Caco-2 (cell line): ENCODE data around the gene SV2B. TPM values are rescaled to one million over a fixed set of nuclear protein-coding genes. Genes with fewer than 3 reads are reported as not detected.

Experiments
- BruUV-seq: library from RNA; stranded (reverse); fragments of 400-500 nt; replicated peaks from 2 replicates; lab custom pipeline; 2021; lab: Mats Ljungman, UMichigan
- CTCF ChIA-PET: fragments of 300-600 bp; sonication (Branson Sonifier 250); formaldehyde crosslinking; loops from one replicate; lab custom pipeline; 2022; ENCODE audit warnings: antibody characterized with exemption; lab: Charles Lee
- POLR2A ChIA-PET: fragments of 300-600 bp; sonication (Branson Sonifier 250); formaldehyde crosslinking; loops from one replicate; lab custom pipeline; 2022; ENCODE audit warnings: antibody characterized with exemption; lab: Charles Lee
- DNase-seq, 2 experiments: peaks; one replicate each; pipeline versions ENCODE4 v3.0.0 to v3.0.0-alpha.2; 2020 to 2022
- H3K27me3 ChIP-seq: replicated peaks from 2 replicates; pipeline ENCODE4 v1.6.0; 2011; ENCODE audit warnings: low read length; ENCODE audit not compliant: control insufficient read depth, insufficient read depth
- H3K36me3 ChIP-seq: 2 replicates; pipeline ENCODE4 v1.5.1; 2011; ENCODE audit warnings: low read length; ENCODE audit not compliant: control insufficient read depth, insufficient read depth
- H3K4me1 ChIP-seq: fragments of 250-450 bp; sonication (Bioruptor Pico); 2 replicates; pipeline ENCODE4 v1.5.1; 2020; ENCODE audit warnings: mild to moderate bottlenecking
- H3K4me3 ChIP-seq: 2 replicates; pipeline ENCODE4 v1.5.1; 2011; ENCODE audit warnings: low read depth, mild to moderate bottlenecking, control low read depth, low read length
- H3K9me3 ChIP-seq: fragments of 250-450 bp; sonication (Bioruptor Pico); 2 replicates; pipeline ENCODE4 v1.5.1; 2020; ENCODE audit warnings: mild to moderate bottlenecking, moderate library complexity
- H3K27ac Mint-ChIP-seq: one replicate; pipeline ENCODE4 v1.8.0; 2022; ENCODE audit warnings: mixed read lengths; ENCODE audit not compliant: unreplicated experiment
- H3K27me3 Mint-ChIP-seq: one replicate; pipeline ENCODE4 v1.8.0; 2022; ENCODE audit warnings: mixed read lengths; ENCODE audit not compliant: insufficient read depth, unreplicated experiment
- H3K36me3 Mint-ChIP-seq: one replicate; pipeline ENCODE4 v1.8.0; 2022; ENCODE audit warnings: mild to moderate bottlenecking, mixed read lengths; ENCODE audit not compliant: insufficient read depth, unreplicated experiment
- H3K4me1 Mint-ChIP-seq: one replicate; pipeline ENCODE4 v1.8.0; 2022; ENCODE audit warnings: low read depth, mixed read lengths; ENCODE audit not compliant: unreplicated experiment
- H3K4me3 Mint-ChIP-seq: one replicate; pipeline ENCODE4 v1.8.0; 2022; ENCODE audit warnings: mild to moderate bottlenecking, moderate library complexity, mixed read lengths; ENCODE audit not compliant: unreplicated experiment
- H3K9me3 Mint-ChIP-seq: one replicate; pipeline ENCODE4 v1.8.0; 2022; ENCODE audit warnings: mixed read lengths; ENCODE audit not compliant: unreplicated experiment
- intact Hi-C: fragments of 100-400 bp; cut with micrococcal nuclease; formaldehyde crosslinking; loops from one replicate; pipeline ENCODE4 v1.10.0; 2022; ENCODE audit not compliant: unreplicated experiment
- total RNA-seq: library from RNA; stranded (reverse); gene quantifications from 2 replicates; pipeline ENCODE4 v1.2.3, GENCODE V29; 2022
- TF ChIP-seq, protein P1 (sequence below), 2 experiments: fragments of 200-600 bp in 1 of 2; IDR thresholded peaks; 1 replicate in 1 of 2; 2 replicates in 1 of 2; pipeline versions ENCODE4 v1.5.1 to v1.8.0; 2011 to 2022; ENCODE audit warnings: antibody characterized with exemption in 1 of 2, control low read depth in 1 of 2, inconsistent platforms in 1 of 2, low read depth in 1 of 2, low read length in 1 of 2, mild to moderate bottlenecking in 1 of 2, moderate library complexity in 1 of 2; ENCODE audit not compliant: insufficient read depth in 1 of 2, severe bottlenecking in 1 of 2, unreplicated experiment in 1 of 2

SV2B gene
- total RNA-seq, 1 experiment from 2014 or later, result not detected

DNA sequence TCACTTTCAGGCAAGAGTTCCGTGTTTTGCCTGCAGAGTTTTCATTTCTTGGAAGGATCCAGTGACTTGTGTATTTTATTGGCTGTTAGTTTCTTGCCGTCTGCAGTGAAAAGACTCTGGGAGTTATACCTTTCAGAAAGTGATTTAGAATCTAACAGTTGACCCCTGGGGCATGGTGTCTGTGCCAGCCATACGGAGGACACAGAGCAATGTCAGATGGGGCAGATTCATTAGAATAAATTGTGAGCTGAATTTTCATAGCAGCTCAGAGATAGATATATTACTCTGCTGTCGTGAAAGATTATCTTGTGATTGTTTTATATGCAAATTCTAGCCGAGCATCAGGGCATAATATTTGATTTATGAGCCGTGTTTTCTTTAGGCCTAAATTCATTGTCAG lies 131.6 kb downstream of the SV2B start:
- H3K4me3 Mint-ChIP-seq, result no peak overlapping the region
- Histone ChIP-seq H3K27me3 (no peaks in the 10 kb centered on the region), H3K4me1 (no peaks in the 10 kb centered on the region), H3K36me3 (no peaks in the 10 kb centered on the region), H3K9me3 (no peaks in the 10 kb centered on the region), H3K4me3 (no peak overlapping the region)
- no TSS peak for BruUV-seq
- no peaks in the 10 kb centered on the region for H3K9me3 Mint-ChIP-seq
- TF ChIP-seq, protein P1, sequence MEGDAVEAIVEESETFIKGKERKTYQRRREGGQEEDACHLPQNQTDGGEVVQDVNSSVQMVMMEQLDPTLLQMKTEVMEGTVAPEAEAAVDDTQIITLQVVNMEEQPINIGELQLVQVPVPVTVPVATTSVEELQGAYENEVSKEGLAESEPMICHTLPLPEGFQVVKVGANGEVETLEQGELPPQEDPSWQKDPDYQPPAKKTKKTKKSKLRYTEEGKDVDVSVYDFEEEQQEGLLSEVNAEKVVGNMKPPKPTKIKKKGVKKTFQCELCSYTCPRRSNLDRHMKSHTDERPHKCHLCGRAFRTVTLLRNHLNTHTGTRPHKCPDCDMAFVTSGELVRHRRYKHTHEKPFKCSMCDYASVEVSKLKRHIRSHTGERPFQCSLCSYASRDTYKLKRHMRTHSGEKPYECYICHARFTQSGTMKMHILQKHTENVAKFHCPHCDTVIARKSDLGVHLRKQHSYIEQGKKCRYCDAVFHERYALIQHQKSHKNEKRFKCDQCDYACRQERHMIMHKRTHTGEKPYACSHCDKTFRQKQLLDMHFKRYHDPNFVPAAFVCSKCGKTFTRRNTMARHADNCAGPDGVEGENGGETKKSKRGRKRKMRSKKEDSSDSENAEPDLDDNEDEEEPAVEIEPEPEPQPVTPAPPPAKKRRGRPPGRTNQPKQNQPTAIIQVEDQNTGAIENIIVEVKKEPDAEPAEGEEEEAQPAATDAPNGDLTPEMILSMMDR (IDR thresholded peaks at IDR 0.05; ENCODE audit: insufficient read depth in 1 of 2, low read depth in 1 of 2, low read length in 1 of 2, severe bottlenecking in 1 of 2, unreplicated experiment in 1 of 2), result no peak
- no peak overlapping the region for H3K27ac Mint-ChIP-seq
- CTCF ChIA-PET, result no interaction called here
- no peak for DNase-seq
- no peaks in the 10 kb centered on the region for H3K36me3 Mint-ChIP-seq
- H3K27me3 Mint-ChIP-seq, result peaks cover 13% of the 10 kb centered on the region
- POLR2A ChIA-PET, result no interaction called here
- no peaks in the 10 kb centered on the region for H3K4me1 Mint-ChIP-seq
- intact Hi-C loops, result no loop called here

DNA sequence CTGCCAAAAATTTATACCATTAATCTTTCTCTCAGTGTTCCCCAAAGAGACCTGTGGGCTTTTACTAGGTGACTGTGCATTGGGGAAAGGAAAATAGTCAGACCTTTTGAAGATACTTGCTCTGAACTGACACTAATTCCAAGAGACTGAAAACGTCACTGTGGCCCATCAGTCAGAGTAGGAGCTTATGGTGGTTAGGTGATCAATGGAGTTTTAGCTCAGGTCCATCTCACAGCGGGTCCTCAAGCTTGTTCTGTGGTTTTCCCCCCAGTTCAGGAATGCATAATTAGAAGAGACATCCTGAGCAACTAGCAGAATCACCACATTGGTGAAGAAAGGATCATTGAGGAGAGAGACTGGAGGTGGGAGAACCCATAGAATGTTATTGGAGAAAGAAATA lies 134.7 kb downstream of the SV2B start:
- Histone ChIP-seq H3K27me3 (no peaks in the 10 kb centered on the region), H3K36me3 (no peaks in the 10 kb centered on the region), H3K4me1 (no peaks in the 10 kb centered on the region), H3K4me3 (no peak overlapping the region), H3K9me3 (no peaks in the 10 kb centered on the region)
- no peaks in the 10 kb centered on the region for H3K36me3 Mint-ChIP-seq
- TF ChIP-seq, protein P1 (IDR thresholded peaks at IDR 0.05; ENCODE audit: insufficient read depth in 1 of 2, low read depth in 1 of 2, low read length in 1 of 2, severe bottlenecking in 1 of 2, unreplicated experiment in 1 of 2), result no peak
- no peaks in the 10 kb centered on the region for H3K4me1 Mint-ChIP-seq
- no peak overlapping the region for H3K27ac Mint-ChIP-seq
- DNase-seq, result no peak
- ChIA-PET POLR2A (no interaction called here), CTCF (interaction anchor here (0.8 kb wide), 1 partner anchor 37 kb away, joined by 4 read pairs; no protein-coding TSS in a partner anchor)
- no peak overlapping the region for H3K4me3 Mint-ChIP-seq
- intact Hi-C loops, result no loop called here
- BruUV-seq, result no TSS peak
- peaks cover 6% of the 10 kb centered on the region for H3K27me3 Mint-ChIP-seq
- H3K9me3 Mint-ChIP-seq, result no peaks in the 10 kb centered on the region

DNA sequence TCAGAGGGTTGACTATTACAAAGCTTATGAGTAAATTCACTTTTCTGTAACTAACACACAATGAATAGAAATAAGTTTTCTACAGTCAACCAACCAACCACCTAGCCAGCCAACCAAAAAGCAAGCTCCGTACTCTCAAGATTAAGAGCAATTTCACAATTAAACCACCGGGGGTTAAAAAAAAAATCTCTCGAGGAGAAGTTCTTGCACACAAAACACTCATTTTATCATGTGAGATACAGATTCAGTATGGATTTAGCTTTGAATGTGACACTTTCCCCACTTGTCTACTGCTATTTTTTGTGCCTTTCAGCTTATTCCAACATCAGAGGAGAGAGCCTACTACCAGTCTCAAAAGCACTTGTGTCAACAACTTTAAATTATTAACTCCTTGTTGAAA lies 135.3 kb downstream of the SV2B start:
- H3K36me3 ChIP-seq, result no peaks in the 10 kb centered on the region
- no peak overlapping the region for H3K27ac Mint-ChIP-seq
- ChIA-PET POLR2A (no interaction called here), CTCF (interaction anchor here (0.8 kb wide), 1 partner anchor 36 kb away, joined by 4 read pairs; no protein-coding TSS in a partner anchor)
- no peaks in the 10 kb centered on the region for H3K9me3 Mint-ChIP-seq
- no peaks in the 10 kb centered on the region for H3K4me1 Mint-ChIP-seq
- no TSS peak for BruUV-seq
- H3K4me3 Mint-ChIP-seq, result no peak overlapping the region
- H3K4me3 ChIP-seq, result no peak overlapping the region
- intact Hi-C loops, result no loop called here
- peaks cover 6% of the 10 kb centered on the region for H3K27me3 Mint-ChIP-seq
- no peaks in the 10 kb centered on the region for H3K36me3 Mint-ChIP-seq
- TF ChIP-seq, protein P1 (IDR thresholded peaks at IDR 0.05; ENCODE audit: insufficient read depth in 1 of 2, low read depth in 1 of 2, low read length in 1 of 2, severe bottlenecking in 1 of 2, unreplicated experiment in 1 of 2), result no peak
- no peaks in the 10 kb centered on the region for H3K9me3 ChIP-seq
- H3K27me3 ChIP-seq, result no peaks in the 10 kb centered on the region
- DNase-seq, result no peak
- H3K4me1 ChIP-seq, result no peaks in the 10 kb centered on the region
